Measurements from ENCODE around the gene POLR1A.

DNA sequence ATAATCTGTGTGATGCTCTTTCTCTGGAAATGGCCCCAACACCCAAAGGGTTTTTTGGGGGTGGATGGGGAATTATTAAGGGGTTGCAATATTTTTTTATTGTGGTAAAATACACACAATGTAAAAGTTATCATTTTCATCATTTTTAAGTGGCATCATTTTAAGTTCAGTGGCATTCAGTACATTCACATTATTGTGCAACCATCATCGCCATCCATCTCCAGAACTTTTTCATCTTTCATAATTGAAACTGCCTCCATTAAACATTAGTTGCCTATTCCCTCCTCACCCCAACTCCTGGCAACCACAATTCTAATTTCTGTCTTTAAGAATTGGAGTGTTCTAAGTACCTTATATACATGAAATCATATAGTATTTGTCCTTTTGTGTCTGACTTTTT lies 90.0 kb downstream of the POLR1A start:
- TF ChIP-seq, protein P1, sequence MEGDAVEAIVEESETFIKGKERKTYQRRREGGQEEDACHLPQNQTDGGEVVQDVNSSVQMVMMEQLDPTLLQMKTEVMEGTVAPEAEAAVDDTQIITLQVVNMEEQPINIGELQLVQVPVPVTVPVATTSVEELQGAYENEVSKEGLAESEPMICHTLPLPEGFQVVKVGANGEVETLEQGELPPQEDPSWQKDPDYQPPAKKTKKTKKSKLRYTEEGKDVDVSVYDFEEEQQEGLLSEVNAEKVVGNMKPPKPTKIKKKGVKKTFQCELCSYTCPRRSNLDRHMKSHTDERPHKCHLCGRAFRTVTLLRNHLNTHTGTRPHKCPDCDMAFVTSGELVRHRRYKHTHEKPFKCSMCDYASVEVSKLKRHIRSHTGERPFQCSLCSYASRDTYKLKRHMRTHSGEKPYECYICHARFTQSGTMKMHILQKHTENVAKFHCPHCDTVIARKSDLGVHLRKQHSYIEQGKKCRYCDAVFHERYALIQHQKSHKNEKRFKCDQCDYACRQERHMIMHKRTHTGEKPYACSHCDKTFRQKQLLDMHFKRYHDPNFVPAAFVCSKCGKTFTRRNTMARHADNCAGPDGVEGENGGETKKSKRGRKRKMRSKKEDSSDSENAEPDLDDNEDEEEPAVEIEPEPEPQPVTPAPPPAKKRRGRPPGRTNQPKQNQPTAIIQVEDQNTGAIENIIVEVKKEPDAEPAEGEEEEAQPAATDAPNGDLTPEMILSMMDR (IDR thresholded peaks at IDR 0.05; ENCODE audit: low read depth, low read length, missing input control), result no peak
- TF ChIP-seq YY1 (IDR thresholded peaks at IDR 0.05) (no peak), RXRA (IDR thresholded peaks at IDR 0.05) (no peak)
